ENCODE results near the gene DHX29. TPM values are rescaled to one million over a fixed set of nuclear protein-coding genes. Genes with fewer than 3 reads are reported as not detected.
"Not testable (repeated sequence)": the region's sequence is repeated elsewhere in the genome, so short reads cannot be mapped to it uniquely, and the experiment has no call there.

Gene DHX29
- total and polyA plus RNA-seq, 3 donors from 2014 or later, result 8.8 to 26.8 (median 19.0) TPM

- intact Hi-C loops (cut with DNase I; ENCODE audit: low total_unique reads), result no loop called here
- Histone ChIP-seq H3K4me3 (no peak overlapping the region), H3K27ac (no peak overlapping the region), H3K4me1 (peaks cover 4% of the 10 kb centered on the region), H3K27me3 (no peaks in the 10 kb centered on the region), H3K36me3 (ENCODE audit: low read depth, missing control alignments) (no peaks in the 10 kb centered on the region), H3K9me3 (no peaks in the 10 kb centered on the region)
- TF ChIP-seq CTCF (IDR thresholded peaks at IDR 0.05) (no peak), POLR2A (IDR thresholded peaks at IDR 0.05) (no peak)
- WGBS, 2 donors, result 80 to 87% methylated on average over 1 of the region's 1 CpG
- DNase-seq, result no peak
Measured at GRCh38 chr5:55319491-55319890, 12.0 kb upstream of the DHX29 start.

DNA sequence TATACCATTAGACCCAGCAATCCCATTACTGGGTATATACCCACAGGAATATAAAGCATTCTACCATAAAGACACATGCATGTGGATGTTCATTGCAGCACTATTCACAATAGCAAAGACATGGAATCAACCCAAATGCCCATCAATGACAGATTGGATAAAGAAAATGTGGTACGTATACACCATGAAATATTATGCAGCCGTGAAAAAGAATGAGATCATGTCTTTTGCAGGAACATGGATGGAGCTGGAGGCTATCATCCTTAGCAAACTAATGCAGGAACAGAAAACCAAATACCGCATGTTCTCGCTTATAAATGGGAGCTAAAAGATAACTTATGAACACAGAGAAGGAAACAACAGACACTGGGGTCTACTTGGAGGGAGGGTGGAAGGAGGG, 10.7 kb upstream of the DHX29 start:
- intact Hi-C loops (cut with DNase I; ENCODE audit: low total_unique reads); DNase-seq; H3K9me3 ChIP-seq; H3K4me3 ChIP-seq; H3K36me3 ChIP-seq (ENCODE audit: low read depth, missing control alignments); H3K27me3 ChIP-seq; H3K27ac ChIP-seq: not testable (repeated sequence)
- 95 to 96% methylated on average over 4 of the region's 4 CpGs for WGBS, 2 donors
- peaks cover 14% of the 10 kb centered on the region for H3K4me1 ChIP-seq

DNA sequence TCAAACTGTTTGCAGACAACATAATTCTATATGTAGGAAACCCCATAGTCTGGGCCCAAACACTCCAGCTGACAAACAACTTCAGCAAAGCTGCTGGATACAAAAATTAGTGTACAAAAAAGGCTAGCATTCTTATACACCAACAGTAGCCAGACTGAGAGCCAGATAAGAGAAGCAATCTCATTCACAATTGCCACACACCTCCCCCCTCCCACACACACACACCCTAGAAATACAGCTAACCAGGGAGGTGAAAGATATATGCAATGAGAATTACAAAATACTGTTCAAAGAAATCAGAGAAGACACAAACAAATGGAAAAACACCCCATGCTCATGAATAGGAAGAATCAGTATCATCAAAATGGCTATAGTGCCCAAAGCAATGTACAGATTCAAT, 9.3 kb upstream of the DHX29 start:
- Histone ChIP-seq H3K36me3 (ENCODE audit: low read depth, missing control alignments) (no peaks in the 10 kb centered on the region), H3K27ac (no peak overlapping the region), H3K4me1 (peaks cover 14% of the 10 kb centered on the region), H3K27me3 (no peaks in the 10 kb centered on the region), H3K4me3 (no peak overlapping the region), H3K9me3 (no peaks in the 10 kb centered on the region)
- no peak for DNase-seq
- intact Hi-C loops (cut with DNase I; ENCODE audit: low total_unique reads), result no loop called here
- TF ChIP-seq POLR2A (IDR thresholded peaks at IDR 0.05), result no peak
- no peak for TF ChIP-seq CTCF (IDR thresholded peaks at IDR 0.05)

DNA sequence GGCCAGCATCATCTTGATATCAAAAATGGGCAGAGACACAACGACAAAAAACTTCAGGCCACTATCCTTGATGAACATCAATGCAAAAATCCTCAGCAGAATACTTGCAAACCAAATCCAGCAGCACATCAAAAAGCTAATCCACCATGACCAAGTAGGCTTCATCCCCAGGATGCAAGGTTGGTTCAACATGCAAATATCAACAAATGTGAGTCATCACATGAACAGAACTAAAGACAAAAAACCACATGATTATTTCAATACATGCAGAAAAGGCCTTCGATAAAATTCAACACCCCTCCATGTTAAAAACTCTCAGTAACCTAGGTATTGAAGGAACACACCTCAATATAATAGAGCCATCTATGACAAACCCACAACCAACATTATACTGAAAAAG, 8.8 kb upstream of the DHX29 start:
- Histone ChIP-seq H3K27me3 (no peaks in the 10 kb centered on the region), H3K4me1 (peaks cover 14% of the 10 kb centered on the region), H3K4me3 (no peak overlapping the region), H3K9me3 (no peaks in the 10 kb centered on the region), H3K36me3 (ENCODE audit: low read depth, missing control alignments) (no peaks in the 10 kb centered on the region), H3K27ac (no peak overlapping the region)
- intact Hi-C loops (cut with DNase I; ENCODE audit: low total_unique reads), result no loop called here
- no peak for DNase-seq
- TF ChIP-seq CTCF (IDR thresholded peaks at IDR 0.05), result no peak
- no peak for TF ChIP-seq POLR2A (IDR thresholded peaks at IDR 0.05)
- 92 to 100% methylated on average over 2 of the region's 2 CpGs for WGBS, 2 donors

DNA sequence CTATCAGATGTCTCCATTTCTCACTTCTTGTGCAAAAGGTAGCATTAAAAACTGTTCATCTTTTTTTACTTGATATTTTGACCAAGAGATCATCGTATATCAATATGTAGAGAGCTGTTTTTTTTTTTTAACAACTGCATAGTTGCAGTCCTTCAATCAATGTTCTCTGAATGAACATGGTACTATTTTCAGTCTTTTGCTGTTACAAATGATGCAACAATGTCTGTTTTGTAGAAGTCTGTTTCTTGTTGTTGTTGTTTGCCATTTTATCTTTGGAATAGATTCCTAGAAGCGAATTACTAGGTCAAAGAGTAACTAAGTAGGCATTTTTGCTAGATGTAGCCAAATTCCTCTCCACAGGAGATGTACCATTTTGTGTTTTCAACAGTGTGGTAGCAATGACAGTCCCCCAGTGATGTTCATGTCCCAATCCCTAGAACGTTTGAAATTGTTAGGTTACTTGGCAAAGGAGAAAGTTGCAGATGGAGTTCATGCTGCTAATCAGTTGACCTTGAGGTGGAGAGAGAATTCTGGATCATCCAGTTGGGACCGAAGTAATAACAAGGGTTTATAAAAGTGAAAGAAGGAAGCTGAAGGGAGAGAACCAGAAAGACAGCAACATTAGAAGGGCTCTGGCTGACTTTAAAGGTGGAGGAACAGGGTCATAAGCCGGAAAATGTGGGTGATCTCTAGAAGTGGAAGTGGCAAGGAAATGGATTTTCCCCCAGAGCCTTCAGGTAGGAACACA, 6.5 kb upstream of the DHX29 start:
- Histone ChIP-seq H3K4me3 (no peak overlapping the region), H3K9me3 (no peaks in the 10 kb centered on the region), H3K27me3 (no peaks in the 10 kb centered on the region), H3K36me3 (ENCODE audit: low read depth, missing control alignments) (no peaks in the 10 kb centered on the region), H3K27ac (peak overlapping the region in 1 of 2 donors; percentile 51), H3K4me1 (peaks cover 23% of the 10 kb centered on the region)
- TF ChIP-seq CTCF (IDR thresholded peaks at IDR 0.05) (no peak), POLR2A (IDR thresholded peaks at IDR 0.05) (no peak)
- intact Hi-C loops (cut with DNase I; ENCODE audit: low total_unique reads), result no loop called here
- DNase-seq, result no peak
- 37 to 39% methylated on average over 5 of the region's 5 CpGs for WGBS, 2 donors

All from testis (tissue), 3 donors.